ENCODE results near the gene RGS9BP. TPM values are rescaled to one million over a fixed set of nuclear protein-coding genes. Genes with fewer than 3 reads are reported as not detected.
A peak's percentile ranks its signal among the peaks of the same experiment; 100 is the strongest.

The RGS9BP gene
- total RNA-seq, 1 donor from 2014 or later, result 8.6 TPM

DNA sequence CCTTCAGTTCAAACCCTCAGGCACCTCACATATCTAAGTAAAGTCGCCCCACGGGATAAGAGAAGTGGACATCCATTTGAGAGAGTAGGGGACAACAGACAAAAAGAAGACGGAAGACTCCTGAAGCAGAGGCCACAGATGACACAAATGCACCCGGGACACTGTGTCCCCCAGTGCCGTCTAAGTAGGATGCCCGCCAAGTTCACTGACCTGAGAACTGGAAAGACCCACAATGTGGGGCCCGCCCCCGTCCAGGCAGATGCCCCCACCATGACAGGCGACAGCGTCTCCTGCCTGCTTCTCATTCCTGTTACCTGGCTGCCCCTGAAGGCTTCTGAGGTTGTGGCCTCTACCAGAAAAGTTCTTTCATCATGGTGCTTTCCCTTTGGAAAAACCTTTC, 17.6 kb upstream of the RGS9BP start:
- TF ChIP-seq, protein P1, sequence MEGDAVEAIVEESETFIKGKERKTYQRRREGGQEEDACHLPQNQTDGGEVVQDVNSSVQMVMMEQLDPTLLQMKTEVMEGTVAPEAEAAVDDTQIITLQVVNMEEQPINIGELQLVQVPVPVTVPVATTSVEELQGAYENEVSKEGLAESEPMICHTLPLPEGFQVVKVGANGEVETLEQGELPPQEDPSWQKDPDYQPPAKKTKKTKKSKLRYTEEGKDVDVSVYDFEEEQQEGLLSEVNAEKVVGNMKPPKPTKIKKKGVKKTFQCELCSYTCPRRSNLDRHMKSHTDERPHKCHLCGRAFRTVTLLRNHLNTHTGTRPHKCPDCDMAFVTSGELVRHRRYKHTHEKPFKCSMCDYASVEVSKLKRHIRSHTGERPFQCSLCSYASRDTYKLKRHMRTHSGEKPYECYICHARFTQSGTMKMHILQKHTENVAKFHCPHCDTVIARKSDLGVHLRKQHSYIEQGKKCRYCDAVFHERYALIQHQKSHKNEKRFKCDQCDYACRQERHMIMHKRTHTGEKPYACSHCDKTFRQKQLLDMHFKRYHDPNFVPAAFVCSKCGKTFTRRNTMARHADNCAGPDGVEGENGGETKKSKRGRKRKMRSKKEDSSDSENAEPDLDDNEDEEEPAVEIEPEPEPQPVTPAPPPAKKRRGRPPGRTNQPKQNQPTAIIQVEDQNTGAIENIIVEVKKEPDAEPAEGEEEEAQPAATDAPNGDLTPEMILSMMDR (IDR thresholded peaks at IDR 0.05; ENCODE audit: borderline replicate concordance), result no peak
- Histone ChIP-seq H3K4me1 (peaks cover 15% of the 10 kb centered on the region), H3K9me3 (replicated peaks) (no peaks in the 10 kb centered on the region), H3K27ac (replicated peaks) (no peak overlapping the region), H3K4me3 (no peak overlapping the region), H3K36me3 (peaks cover 48% of the 10 kb centered on the region), H3K27me3 (ENCODE audit: low read depth) (no peaks in the 10 kb centered on the region)
- intact Hi-C loops (cut with micrococcal nuclease), result no loop called here
- DNase-seq, result no peak

DNA sequence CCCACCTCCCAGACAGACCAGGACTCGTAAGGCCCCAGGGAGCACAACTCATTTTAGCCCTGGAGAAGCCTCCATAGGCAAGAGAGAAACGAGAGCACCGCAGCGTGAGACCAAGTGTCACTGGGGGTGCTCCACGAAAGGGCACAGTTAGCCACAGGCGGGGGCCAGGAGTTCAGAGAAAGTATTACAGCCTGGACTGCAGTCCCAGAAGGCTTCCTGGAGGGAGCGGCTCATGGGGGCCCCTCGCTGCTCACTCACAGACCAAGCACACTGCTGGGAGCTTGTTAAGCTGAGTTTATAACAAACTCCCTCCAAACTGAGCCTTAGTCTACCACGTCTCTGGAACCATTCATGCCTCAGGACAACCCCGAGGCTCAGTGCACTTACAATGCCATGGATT, 17.1 kb upstream of the RGS9BP start:
- peaks cover 11% of the 10 kb centered on the region for H3K4me1 ChIP-seq
- TF ChIP-seq, protein P1 (IDR thresholded peaks at IDR 0.05; ENCODE audit: borderline replicate concordance), result no peak
- no peak overlapping the region for H3K4me3 ChIP-seq
- H3K27ac ChIP-seq (replicated peaks), result no peak overlapping the region
- no peak for DNase-seq
- intact Hi-C loops (cut with micrococcal nuclease), result no loop called here
- H3K36me3 ChIP-seq, result peaks cover 47% of the 10 kb centered on the region
- no peaks in the 10 kb centered on the region for H3K27me3 ChIP-seq (ENCODE audit: low read depth)
- H3K9me3 ChIP-seq (replicated peaks), result no peaks in the 10 kb centered on the region

DNA sequence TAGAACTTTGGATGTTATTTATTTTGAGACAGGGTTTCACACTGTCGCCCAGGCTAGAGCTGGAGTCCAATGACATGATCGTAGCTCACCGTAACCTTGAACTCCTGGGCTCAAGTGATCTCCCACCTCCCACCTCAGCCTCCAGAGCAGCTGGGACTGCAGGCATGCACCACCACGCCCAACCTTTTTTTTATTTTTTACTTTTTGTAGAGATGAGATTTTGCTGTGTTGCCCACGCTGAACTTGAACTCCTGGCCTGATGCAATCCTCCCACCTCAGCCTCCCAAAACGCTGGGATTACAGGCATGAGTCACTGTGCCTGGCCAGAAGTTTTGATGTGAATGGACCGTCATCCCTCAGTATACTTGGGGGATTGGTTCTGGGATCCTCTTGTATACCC, 14.3 kb upstream of the RGS9BP start:
- DNase-seq, result no peak
- no peak overlapping the region for H3K4me3 ChIP-seq
- intact Hi-C loops (cut with micrococcal nuclease), result no loop called here
- H3K4me1 ChIP-seq, result peaks cover 21% of the 10 kb centered on the region
- H3K27ac ChIP-seq (replicated peaks), result no peak overlapping the region
- peaks cover 26% of the 10 kb centered on the region for H3K36me3 ChIP-seq
- no peaks in the 10 kb centered on the region for H3K9me3 ChIP-seq (replicated peaks)
- TF ChIP-seq, protein P1 (IDR thresholded peaks at IDR 0.05; ENCODE audit: borderline replicate concordance), result no peak
- no peaks in the 10 kb centered on the region for H3K27me3 ChIP-seq (ENCODE audit: low read depth)

DNA sequence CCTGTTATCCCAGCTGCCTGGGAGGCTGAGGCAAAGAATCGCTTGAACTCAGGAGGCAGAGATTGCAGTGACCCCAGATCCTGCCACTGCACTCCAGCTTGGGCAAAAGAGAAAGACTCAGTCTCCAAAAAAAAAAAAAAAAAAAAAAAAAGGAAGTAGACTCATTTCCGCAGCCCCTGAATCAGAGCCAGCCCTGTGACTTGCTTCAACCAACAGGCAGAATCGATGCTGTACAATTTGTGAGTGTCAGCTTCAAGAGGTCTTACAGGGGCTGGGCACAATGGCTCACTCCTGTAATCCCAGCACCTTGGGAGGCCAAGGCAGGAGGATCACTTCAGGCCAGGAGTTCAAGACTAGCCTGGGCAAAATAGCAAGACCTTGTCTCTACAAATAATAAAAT, 13.5 kb upstream of the RGS9BP start:
- peaks cover 28% of the 10 kb centered on the region for H3K4me1 ChIP-seq
- no peak overlapping the region for H3K4me3 ChIP-seq
- TF ChIP-seq, protein P1 (IDR thresholded peaks at IDR 0.05; ENCODE audit: borderline replicate concordance), result no peak
- intact Hi-C loops (cut with micrococcal nuclease), result no loop called here
- DNase-seq, result no peak
- no peak overlapping the region for H3K27ac ChIP-seq (replicated peaks)
- H3K36me3 ChIP-seq, result peaks cover 25% of the 10 kb centered on the region
- H3K9me3 ChIP-seq (replicated peaks), result no peaks in the 10 kb centered on the region
- H3K27me3 ChIP-seq (ENCODE audit: low read depth), result no peaks in the 10 kb centered on the region

DNA sequence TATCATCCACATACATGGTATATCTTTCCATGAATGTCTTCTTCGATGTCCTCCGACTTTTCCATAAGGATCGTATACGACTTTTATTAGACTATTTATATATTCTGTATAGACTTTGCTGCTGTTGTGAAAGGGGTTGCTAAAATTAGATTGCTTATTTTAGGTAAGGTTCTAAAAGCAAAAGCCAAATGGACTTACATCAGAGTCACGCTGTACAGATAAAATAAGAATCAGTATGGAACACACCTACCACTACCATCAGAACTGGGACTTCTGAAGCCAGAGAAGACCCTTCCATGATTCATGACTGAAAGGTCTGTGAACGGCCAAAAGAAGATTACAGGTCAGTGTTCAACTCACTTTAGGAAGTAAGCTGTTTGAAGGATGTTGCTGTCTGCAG, 9.6 kb upstream of the RGS9BP start:
- intact Hi-C loops (cut with micrococcal nuclease), result no loop called here
- Histone ChIP-seq H3K36me3 (peaks cover 13% of the 10 kb centered on the region), H3K27me3 (ENCODE audit: low read depth) (no peaks in the 10 kb centered on the region), H3K27ac (replicated peaks) (peak overlapping the region; percentile 86), H3K4me3 (peak overlapping the region; percentile 60), H3K9me3 (replicated peaks) (no peaks in the 10 kb centered on the region), H3K4me1 (peaks cover 58% of the 10 kb centered on the region)
- TF ChIP-seq, protein P1 (IDR thresholded peaks at IDR 0.05; ENCODE audit: borderline replicate concordance), result no peak
- no peak for DNase-seq

DNA sequence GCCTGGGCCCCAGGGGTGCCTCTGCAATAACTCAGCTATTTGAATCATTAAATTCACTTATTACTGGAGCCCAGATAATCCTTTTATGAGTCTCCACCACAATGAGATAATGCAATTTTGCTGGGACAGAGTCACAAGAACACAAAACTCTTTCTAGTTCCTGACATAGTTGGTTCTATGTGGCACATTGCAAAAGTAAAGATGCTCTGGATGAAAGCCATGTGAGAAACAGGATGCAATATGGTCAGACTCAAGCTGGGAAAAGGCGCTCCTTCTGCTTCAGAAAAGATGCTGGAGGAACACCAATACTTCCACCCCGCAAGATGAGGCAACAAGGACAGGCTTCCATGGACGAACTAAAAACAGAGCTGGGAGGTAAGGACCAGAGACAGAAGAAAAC, 6.3 kb upstream of the RGS9BP start:
- Histone ChIP-seq H3K36me3 (peaks cover 17% of the 10 kb centered on the region), H3K4me3 (no peak overlapping the region), H3K4me1 (peaks cover 85% of the 10 kb centered on the region), H3K27ac (replicated peaks) (peak overlapping the region; percentile 35), H3K27me3 (ENCODE audit: low read depth) (no peaks in the 10 kb centered on the region), H3K9me3 (replicated peaks) (no peaks in the 10 kb centered on the region)
- intact Hi-C loops (cut with micrococcal nuclease), result no loop called here
- DNase-seq, result no peak
- TF ChIP-seq, protein P1 (IDR thresholded peaks at IDR 0.05; ENCODE audit: borderline replicate concordance), result no peak

Measured in left ventricle myocardium inferior (tissue), 1 donor.